Stimulated activated naive CD4-positive, alpha-beta T cell treated with Interleukin-2 at 50 U/mL for 16 hours (primary cell): ENCODE measurements around the gene TRIM71.
"Not testable (repeated sequence)": the region's sequence is repeated elsewhere in the genome, so short reads cannot be mapped to it uniquely, and the experiment has no call there.

Experiments used
- DNase-seq: peaks from one replicate; lab custom pipeline; 2025; lab: John Stamatoyannopoulos, UW

TRIM71 gene

GRCh38 chr3:32934150-32934742, 116.4 kb downstream of the TRIM71 start:
- no peak for DNase-seq

GRCh38 chr3:32937331-32937730, 119.5 kb downstream of the TRIM71 start:
- no peak for DNase-seq

GRCh38 chr3:32939531-32940284, 121.9 kb downstream of the TRIM71 start:
- not testable (repeated sequence) for DNase-seq

- DNase-seq, result no peak
Observed at GRCh38 chr3:32940726-32941125, 122.9 kb downstream of the TRIM71 start.

- no peak for DNase-seq
Observed at GRCh38 chr3:32945136-32945535, 127.3 kb downstream of the TRIM71 start.

GRCh38 chr3:32945598-32945997, 127.8 kb downstream of the TRIM71 start:
- DNase-seq, result not testable (repeated sequence)

GRCh38 chr3:32946973-32947788, 129.4 kb downstream of the TRIM71 start:
- no peak for DNase-seq
